HFFc6 (cell line): ENCODE results near the gene KMT5B. TPM values are rescaled to one million over a fixed set of nuclear protein-coding genes. Genes with fewer than 3 reads are reported as not detected.

Experiments used
- DNase-seq: peaks from one replicate; pipeline ENCODE4 v3.0.0-alpha.2; 2018
- H3K27ac Mint-ChIP-seq: 2 replicates; pipeline ENCODE4 v1.8.0; 2020; ENCODE audit warnings: mild to moderate bottlenecking, mixed read lengths
- H3K27me3 Mint-ChIP-seq: 2 replicates; pipeline ENCODE4 v1.8.0; 2021; ENCODE audit warnings: mild to moderate bottlenecking, moderate library complexity, mixed read lengths; ENCODE audit not compliant: insufficient read depth
- H3K36me3 Mint-ChIP-seq: 2 replicates; pipeline ENCODE4 v1.8.0; 2021; ENCODE audit warnings: low read depth, mixed read lengths
- H3K4me1 Mint-ChIP-seq: 2 replicates; pipeline ENCODE4 v1.8.0; 2020; ENCODE audit warnings: low read depth, mixed read lengths
- H3K4me3 Mint-ChIP-seq: 2 replicates; pipeline ENCODE4 v1.8.0; 2020; ENCODE audit warnings: mild to moderate bottlenecking, moderate library complexity, mixed read lengths
- H3K9me3 Mint-ChIP-seq: 2 replicates; pipeline ENCODE4 v1.8.0; 2020; ENCODE audit warnings: mild to moderate bottlenecking, mixed read lengths
- CTCF ChIP-seq: fragments of 200-600 bp; sonication (generic); IDR thresholded peaks from 2 replicates; pipeline ENCODE4 v1.5.0; 2021; ENCODE audit warnings: antibody characterized with exemption, mild to moderate bottlenecking
- total RNA-seq, 6 experiments: library from RNA; stranded (reverse); fragmentation: NEBNext Ultra II Directional; extraction: Animal tissue kit (Norgen Biotek cat#: 25700); gene quantifications; 2 replicates in 1 of 6; 3 replicates in 5 of 6; pipeline ENCODE4 v1.2.3, GENCODE V29; 2021

KMT5B gene
- total RNA-seq, 6 experiments from 2014 or later, result 20.3 to 23.7 (median 22.4) TPM

- H3K27me3 Mint-ChIP-seq, result no peaks in the 10 kb centered on the region; the same call in 1 of the 2 replicates
- no peak for DNase-seq
- TF ChIP-seq CTCF, result no peak
- H3K4me1 Mint-ChIP-seq, result peaks cover 27% of the 10 kb centered on the region
- H3K36me3 Mint-ChIP-seq, result peaks cover 5% of the 10 kb centered on the region; the same call in 1 of the 2 replicates
- H3K27ac Mint-ChIP-seq, result no peak overlapping the region
- H3K4me3 Mint-ChIP-seq, result no peak overlapping the region
- no peaks in the 10 kb centered on the region for H3K9me3 Mint-ChIP-seq
Observed at GRCh38 chr11:68116974-68117373, 96.1 kb downstream of the KMT5B start.

- H3K27ac Mint-ChIP-seq, result no peak overlapping the region
- DNase-seq, result no peak
- H3K9me3 Mint-ChIP-seq, result no peaks in the 10 kb centered on the region
- no peaks in the 10 kb centered on the region; the same call in 1 of the 2 replicates for H3K27me3 Mint-ChIP-seq
- H3K36me3 Mint-ChIP-seq, result peaks cover 5% of the 10 kb centered on the region; the same call in 1 of the 2 replicates
- H3K4me3 Mint-ChIP-seq, result no peak overlapping the region
- TF ChIP-seq CTCF, result no peak
- peaks cover 27% of the 10 kb centered on the region for H3K4me1 Mint-ChIP-seq
Observed at GRCh38 chr11:68116126-68116525, 97.0 kb downstream of the KMT5B start.

GRCh38 chr11:68115285-68115684 is 97.8 kb downstream of the KMT5B start:
- no peaks in the 10 kb centered on the region for H3K9me3 Mint-ChIP-seq
- H3K27me3 Mint-ChIP-seq, result no peaks in the 10 kb centered on the region; the same call in 1 of the 2 replicates
- no peak for DNase-seq
- peaks cover 5% of the 10 kb centered on the region; the same call in 1 of the 2 replicates for H3K36me3 Mint-ChIP-seq
- peaks cover 27% of the 10 kb centered on the region for H3K4me1 Mint-ChIP-seq
- H3K27ac Mint-ChIP-seq, result no peak overlapping the region
- no peak overlapping the region for H3K4me3 Mint-ChIP-seq
- TF ChIP-seq CTCF, result no peak

DNA sequence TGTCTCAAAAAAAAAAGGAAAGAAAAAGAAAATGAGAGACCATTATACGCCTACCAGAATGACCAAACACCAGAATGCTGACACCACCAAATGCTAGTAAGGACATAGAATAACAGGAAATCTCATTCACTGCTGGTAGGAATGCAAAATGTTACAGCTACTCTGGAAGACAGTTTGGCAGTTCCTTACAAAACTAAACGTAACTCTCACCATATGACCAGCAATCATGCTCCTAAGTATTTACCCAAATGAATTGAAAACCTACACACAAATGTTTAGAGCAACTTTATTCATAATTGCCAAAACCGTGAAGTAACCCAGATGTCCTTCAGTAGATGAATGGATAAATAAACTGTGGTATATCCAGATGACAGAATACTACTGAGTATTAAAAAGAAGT is 99.1 kb downstream of the KMT5B start:
- no peak overlapping the region for H3K27ac Mint-ChIP-seq
- H3K9me3 Mint-ChIP-seq, result no peaks in the 10 kb centered on the region
- H3K27me3 Mint-ChIP-seq, result no peaks in the 10 kb centered on the region; the same call in 1 of the 2 replicates
- H3K36me3 Mint-ChIP-seq, result peaks cover 5% of the 10 kb centered on the region; the same call in 1 of the 2 replicates
- H3K4me1 Mint-ChIP-seq, result peaks cover 23% of the 10 kb centered on the region
- TF ChIP-seq CTCF, result no peak
- DNase-seq, result no peak
- no peak overlapping the region for H3K4me3 Mint-ChIP-seq

DNA sequence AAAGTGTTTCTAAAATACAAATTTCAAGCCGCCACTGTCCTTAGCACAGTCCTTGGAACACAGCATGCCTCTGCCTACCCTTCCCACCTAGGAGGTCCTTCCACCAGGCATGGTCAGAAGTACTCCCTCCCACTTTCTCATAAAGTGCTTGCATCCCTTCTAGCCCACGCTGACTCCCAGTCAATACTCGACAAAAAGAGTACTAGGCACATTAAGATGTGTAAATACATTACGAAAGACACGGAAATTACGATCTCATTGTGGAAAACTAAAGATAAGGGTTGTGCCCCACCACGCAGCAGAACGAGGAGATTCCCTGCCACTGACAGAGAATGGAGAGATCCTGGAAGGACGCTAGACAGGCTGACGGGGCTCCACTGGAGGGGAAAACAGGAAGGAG is 105.4 kb downstream of the KMT5B start:
- no peak for DNase-seq
- H3K27ac Mint-ChIP-seq, result no peak overlapping the region
- H3K4me1 Mint-ChIP-seq, result no peaks in the 10 kb centered on the region
- no peak for TF ChIP-seq CTCF
- H3K9me3 Mint-ChIP-seq, result no peaks in the 10 kb centered on the region
- H3K27me3 Mint-ChIP-seq, result no peaks in the 10 kb centered on the region
- no peaks in the 10 kb centered on the region for H3K36me3 Mint-ChIP-seq
- no peak overlapping the region for H3K4me3 Mint-ChIP-seq
